T-helper 9 cell (primary cell): Measurements from ENCODE around the gene LIMS2.
A peak's percentile ranks its signal among the peaks of the same experiment; 100 is the strongest.

Experiments used
- DNase-seq: peaks from one replicate; pipeline ENCODE4 v3.0.0-alpha.2; 2020

LIMS2 gene

DNA sequence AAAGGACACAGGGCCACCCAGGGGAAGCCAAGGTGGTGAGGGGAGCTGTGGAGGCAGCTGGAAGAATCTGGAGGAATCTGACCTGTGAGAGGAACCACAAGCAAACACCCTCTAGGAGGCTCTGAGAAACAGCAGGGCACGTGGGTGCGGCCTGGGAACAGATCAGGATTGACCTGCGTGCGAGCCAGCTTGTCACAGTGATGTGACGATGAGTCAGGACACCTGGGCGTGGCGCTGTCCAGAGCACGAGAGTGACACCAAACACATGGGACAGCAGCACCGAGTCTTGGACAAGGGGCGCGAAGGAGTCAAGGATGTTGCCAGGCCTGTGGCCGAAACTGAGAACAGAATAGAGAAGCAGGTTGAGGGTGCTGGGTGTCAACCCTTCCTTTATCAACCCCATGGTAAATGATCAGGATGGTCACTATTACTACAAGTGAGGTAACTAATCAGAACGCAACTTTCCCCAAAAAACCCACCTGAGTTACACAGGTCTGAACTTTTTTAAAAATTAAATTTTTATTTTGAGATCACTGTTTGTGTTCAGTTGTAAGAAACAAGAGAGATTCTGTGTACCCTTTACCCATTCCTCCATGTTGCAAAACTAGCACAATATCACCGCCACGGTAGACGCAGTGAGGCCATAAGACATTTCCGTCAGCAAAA lies 25.3 kb upstream of the LIMS2 start:
- DNase-seq: no peak

- no peak for DNase-seq
Measured at GRCh38 chr2:127698553-127699355, 23.4 kb upstream of the LIMS2 start.

DNA sequence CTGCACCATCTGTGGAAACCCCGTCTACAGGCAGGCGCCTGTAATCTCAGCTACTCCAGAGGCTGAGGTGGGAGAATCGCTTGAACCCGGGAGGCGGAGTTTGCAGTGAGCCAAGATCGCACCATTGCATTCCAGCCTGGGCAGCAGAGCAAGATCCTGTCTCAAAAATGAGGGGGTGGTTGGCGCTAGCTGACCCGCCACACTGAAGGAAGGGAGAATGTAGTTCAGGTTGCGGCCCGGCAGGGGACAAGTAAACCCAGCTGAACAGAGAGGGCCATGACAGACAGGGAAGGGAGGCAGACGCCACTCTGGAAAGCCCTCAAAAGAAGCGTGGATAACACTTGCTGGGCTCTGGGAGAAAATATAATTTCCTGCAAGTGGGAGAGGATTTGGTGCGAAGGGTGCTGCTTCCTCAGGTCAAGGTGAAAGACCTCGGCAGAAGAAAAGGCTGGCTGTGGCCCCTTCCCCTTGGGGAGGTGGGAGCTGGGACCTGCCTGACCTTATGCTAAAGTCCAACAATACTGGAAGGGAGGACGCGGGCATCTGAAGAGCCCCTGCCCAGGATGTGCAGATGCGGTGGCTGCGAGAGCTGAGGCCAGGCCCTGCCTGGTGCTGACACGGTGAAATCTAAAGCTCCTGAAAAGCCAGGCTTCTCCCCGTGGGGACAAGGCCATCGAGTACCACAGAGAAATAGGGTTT lies 22.3 kb upstream of the LIMS2 start:
- no peak for DNase-seq

- peak; percentile 19 for DNase-seq
Measured at GRCh38 chr2:127695491-127696472, 20.5 kb upstream of the LIMS2 start.

GRCh38 chr2:127694986-127695385 lies 19.7 kb upstream of the LIMS2 start:
- DNase-seq: no peak

GRCh38 chr2:127690696-127691095 lies 15.4 kb upstream of the LIMS2 start:
- no peak for DNase-seq

GRCh38 chr2:127688405-127688804 lies 13.1 kb upstream of the LIMS2 start:
- no peak for DNase-seq

GRCh38 chr2:127685410-127686080 lies 10.2 kb upstream of the LIMS2 start:
- no peak for DNase-seq

- no peak for DNase-seq
Measured at GRCh38 chr2:127683757-127684156, 8.4 kb upstream of the LIMS2 start.

DNA sequence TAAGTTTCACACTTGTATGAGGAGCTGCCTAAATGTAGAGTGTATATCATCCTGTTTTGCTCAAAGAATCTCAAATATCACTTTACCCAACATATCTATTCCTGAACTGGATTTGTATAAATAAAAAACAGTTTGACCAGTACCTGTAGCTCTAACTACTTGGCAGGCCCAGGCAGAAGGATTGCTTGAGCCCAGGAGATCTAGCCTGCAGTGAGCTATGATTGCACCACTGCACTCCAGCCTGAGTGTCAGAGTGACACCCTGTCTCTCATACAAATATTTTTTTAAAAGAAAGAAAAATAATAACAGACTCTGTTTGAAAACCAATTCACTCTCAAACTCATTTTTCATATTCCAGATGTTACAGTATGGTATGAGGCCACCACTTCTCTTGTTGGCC lies 7.7 kb upstream of the LIMS2 start:
- no peak for DNase-seq

DNA sequence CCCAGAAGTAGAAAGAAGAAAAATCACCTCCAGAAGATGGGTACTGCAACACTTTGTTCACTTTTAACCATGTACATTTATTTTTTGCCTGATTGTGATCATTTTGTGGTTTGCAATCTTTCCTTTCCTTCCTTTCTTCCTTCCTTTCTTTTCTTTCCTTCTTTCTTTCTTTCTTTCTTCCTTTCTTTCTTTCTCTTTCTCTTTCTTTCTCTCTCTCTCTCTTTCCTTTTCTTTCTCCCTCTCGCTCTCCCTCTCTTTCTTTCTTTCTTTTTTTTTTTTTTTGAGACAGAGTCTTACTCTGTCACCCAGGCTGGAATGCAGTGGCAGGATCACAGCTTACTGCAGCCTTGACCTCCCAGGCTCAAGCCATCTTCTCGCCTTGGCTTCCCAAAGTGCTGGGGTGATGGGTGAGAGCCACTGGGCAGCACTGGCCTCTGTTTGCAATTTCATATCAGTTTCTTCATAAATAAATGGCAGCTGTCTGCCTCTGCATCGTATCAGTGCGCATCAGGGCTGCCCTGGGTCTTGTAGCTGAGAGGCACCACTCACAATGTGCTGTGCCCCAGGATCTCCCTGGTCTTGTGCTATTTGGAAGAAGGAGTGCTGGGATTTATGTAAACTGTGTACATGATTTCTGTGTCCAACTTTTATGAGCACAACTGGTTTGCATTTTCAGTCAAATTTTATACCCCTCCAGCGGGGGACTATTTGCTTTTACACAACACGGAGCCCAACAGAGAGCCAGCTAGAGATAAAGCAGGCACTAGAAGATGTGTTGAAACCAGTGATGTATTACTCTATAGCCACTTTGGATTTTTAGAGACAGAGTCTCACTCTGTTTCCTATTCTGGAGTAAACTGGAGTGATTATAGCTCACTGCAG lies 6.9 kb upstream of the LIMS2 start:
- no peak for DNase-seq

- DNase-seq: no peak
Measured at GRCh38 chr2:127681288-127681804, 6.0 kb upstream of the LIMS2 start.

DNA sequence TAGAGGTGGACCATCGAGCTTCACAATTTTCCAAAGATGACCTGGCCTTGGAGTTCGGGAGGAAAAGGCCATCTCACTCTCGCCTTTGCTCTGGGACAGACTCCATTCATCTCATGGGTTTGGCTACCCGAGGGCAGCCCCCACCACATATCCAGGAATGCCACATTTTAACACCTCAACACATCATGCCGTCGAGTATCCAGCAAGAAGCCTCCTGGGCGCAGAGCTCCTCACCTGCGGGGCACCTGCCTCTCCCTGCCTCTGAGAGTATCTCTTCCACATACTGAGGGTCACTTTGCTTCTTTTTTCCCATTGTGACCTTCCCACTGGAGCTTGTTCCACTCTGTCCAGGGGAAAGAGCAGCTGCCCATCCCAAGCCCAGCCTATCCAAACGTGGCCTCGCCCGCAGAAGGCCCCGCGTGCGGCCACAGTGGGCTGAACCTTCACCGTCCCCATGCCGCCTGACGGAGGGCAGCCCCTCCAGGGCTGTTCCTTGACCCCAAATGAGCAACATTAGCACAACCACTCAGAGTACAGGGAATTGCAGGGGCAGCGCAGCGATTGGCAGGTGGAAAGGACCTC lies 5.5 kb upstream of the LIMS2 start:
- DNase-seq: no peak

DNA sequence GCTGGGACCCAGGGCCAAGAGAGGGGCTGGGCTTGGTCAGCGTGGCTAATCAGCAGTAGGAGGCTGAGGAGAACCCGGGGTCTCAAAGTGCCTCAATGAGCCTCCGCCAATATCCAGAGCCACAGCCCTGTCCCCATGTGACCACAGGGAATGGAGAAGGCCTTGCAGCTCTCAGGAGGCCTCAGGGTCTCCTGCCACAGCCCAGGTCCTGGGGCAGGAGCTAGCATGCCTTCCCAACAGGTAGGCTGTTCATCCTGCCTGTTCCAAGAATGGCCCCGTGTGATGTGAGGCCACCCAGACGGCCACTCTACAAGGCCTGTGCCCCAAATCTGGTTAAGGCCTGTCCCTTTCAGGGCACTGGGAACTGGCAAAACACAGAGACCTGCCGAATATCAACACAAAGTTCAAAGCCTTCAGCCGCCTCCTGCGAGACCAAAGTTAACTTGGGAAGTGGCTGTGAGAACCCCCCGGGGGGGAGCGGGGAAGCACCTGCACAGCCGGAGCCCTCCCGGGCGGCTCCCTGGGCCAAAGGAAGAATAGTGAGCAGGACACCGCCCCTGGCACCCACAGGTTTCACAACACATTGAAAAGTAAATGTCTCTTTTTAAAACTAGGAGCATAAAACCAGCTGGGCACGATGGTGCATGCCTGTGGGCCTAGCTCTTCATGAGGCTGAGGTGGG lies 4.5 kb upstream of the LIMS2 start:
- no peak for DNase-seq

DNA sequence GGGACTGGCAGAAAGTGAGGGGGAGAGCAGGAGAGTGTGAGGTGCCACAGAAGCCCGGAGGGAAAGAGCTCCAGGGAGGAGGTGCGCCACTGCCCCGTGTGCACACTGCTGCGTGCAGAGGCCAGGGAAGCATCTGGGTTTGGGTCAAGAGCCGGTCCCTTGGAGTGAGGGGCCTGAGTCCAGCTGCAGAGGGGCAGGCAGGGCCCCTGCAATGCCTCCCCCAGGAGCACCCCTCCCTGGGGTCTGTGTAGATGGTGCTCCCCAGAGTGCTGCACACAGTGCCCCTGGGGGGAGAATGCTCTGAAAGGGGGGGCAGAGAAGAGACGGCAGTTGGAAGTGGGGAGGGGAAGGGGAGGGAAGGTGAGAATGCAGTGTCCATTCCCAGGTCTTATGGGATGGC lies 3.7 kb upstream of the LIMS2 start:
- DNase-seq: no peak

DNA sequence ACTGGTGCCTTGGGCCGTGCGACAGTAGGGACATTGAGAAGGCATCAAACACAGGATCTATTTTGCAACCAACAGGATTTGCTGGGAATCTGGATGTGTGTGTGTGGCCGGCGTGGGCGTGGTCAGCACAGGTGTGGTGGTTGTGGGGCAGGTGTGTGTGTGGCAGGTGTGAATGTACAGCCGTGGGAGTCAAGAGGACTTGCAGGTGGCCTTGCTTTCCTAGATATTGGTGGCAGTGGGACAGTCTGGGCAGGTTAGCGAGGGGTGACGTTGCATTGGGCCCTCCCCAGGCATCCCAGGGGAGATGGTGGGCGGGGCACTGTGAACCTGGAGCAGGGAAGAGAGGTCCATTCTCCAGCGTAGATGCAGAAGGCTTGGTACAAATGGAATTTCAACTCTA lies 3.2 kb upstream of the LIMS2 start:
- DNase-seq: no peak

DNA sequence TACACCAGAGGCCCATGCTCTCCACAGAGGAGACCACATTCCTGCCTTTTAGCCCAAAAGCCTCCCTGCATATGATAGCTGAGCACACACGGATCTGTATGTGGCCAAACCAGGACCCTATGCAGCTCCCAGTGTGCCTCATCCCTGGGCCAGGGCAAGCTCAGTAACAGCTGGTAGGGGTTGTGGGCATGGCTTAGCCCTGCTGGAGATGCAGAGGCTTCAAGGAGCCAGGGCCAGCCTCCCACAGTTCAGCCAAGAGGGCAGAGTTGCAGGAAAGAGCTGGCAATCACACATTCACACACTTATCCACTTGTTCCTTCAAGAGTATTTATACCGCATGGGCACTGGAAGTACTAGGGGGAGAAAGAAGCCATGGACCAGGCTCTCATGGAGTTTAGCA lies 1.6 kb upstream of the LIMS2 start:
- no peak for DNase-seq

GRCh38 chr2:127674241-127675209 lies 805 bp downstream of the LIMS2 start:
- no peak for DNase-seq
